A673 (cell line): ENCODE results near the gene P4HTM.

Source experiments
- EZH2 ChIP-seq: fragments of 200-600 bp; sonication (generic); IDR thresholded peaks from 2 replicates; pipeline ENCODE4 v1.6.1; 2017; ENCODE audit warnings: borderline replicate concordance, low read depth, mild to moderate bottlenecking, mixed read lengths, antibody characterized with exemption, low read length; ENCODE audit not compliant: poor library complexity, severe bottlenecking
- TF ChIP-seq, protein P1 (sequence below): fragments of 300-800, 200-600 bp; sonication (generic); conservative IDR thresholded peaks from 2 replicates; pipeline ENCODE4 v1.5.1; 2017; ENCODE audit warnings: low read depth, mild to moderate bottlenecking, antibody characterized with exemption, low read length, moderate library complexity, mixed read lengths

DNA sequence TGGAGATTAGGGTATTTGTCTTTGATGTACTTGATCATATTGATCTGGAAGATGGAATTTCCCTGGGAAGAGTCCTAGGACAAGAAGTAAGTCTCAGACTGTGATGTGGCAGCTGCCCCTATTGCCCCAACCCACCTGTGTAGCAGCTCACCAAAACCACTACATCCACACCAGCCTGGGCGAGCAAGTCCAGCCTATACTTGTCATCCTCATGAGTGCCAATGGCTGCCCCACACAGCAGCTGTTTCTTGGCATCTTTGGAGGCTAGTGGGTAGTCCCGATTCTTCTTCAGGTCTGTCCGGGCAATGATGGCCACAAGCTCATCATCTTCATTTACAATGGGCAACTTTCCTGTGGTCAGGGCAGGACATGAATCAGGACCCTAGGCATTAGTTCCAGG is 36.5 kb downstream of the P4HTM start:
- TF ChIP-seq, protein P1, sequence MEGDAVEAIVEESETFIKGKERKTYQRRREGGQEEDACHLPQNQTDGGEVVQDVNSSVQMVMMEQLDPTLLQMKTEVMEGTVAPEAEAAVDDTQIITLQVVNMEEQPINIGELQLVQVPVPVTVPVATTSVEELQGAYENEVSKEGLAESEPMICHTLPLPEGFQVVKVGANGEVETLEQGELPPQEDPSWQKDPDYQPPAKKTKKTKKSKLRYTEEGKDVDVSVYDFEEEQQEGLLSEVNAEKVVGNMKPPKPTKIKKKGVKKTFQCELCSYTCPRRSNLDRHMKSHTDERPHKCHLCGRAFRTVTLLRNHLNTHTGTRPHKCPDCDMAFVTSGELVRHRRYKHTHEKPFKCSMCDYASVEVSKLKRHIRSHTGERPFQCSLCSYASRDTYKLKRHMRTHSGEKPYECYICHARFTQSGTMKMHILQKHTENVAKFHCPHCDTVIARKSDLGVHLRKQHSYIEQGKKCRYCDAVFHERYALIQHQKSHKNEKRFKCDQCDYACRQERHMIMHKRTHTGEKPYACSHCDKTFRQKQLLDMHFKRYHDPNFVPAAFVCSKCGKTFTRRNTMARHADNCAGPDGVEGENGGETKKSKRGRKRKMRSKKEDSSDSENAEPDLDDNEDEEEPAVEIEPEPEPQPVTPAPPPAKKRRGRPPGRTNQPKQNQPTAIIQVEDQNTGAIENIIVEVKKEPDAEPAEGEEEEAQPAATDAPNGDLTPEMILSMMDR = no peak
- no peak for TF ChIP-seq EZH2
